Endothelial cell of umbilical vein (primary cell): ENCODE results near the gene FCMR.

Source experiments
- EZH2 ChIP-seq: IDR thresholded peaks from 2 replicates; pipeline ENCODE4 v1.6.1; 2012; ENCODE audit warnings: borderline replicate concordance, low read depth, mild to moderate bottlenecking, moderate library complexity, low read length, inconsistent platforms; ENCODE audit not compliant: severe bottlenecking
- MAX ChIP-seq: IDR thresholded peaks from 2 replicates; pipeline ENCODE4 v1.6.1; 2011; ENCODE audit not compliant: insufficient read depth, insufficient read length

GRCh38 chr1:206949208-206949607 lies 27.5 kb upstream of the FCMR start:
- no peak for TF ChIP-seq EZH2
- TF ChIP-seq MAX: no peak
